GM18526 (cell line): ENCODE measurements around the gene ANKFN1.

Experiments
- POLR2A ChIP-seq: IDR thresholded peaks from 3 replicates; pipeline ENCODE4 v1.6.1; 2011; ENCODE audit not compliant: insufficient read length; ENCODE audit errors: extremely low read depth

The ANKFN1 gene

DNA sequence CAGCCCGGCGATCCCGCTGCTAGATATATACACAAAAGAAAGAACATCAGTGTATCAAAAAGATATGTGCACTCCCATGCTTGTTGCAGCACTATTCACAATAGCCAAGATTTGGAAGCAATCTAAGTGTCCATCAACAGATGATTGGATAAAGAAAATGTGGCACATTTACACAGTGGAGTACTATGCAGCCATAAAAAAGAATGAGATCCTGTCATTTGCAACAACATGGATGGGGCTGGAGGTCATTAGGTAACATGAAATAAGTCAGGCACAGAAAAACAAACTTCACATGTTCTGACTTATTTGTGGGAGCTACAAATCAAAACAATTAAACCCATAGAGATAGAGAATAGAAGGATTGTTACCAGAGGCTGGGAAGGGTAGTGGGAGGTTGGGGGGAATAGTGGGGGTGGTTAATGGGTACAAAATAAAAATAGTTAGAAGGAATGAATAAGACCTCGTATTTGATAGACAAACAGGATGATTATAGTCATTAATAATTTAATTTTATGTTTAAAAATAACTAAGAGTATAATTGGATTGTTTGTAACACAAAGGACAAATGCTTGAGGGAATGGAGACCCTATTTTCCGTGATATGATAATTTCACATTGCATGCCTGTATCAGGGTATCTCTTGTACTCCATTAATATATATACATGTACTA lies 263.5 kb downstream of the ANKFN1 start:
- no peak for TF ChIP-seq POLR2A

GRCh38 chr17:56424005-56424404 lies 270.7 kb downstream of the ANKFN1 start:
- no peak for TF ChIP-seq POLR2A

DNA sequence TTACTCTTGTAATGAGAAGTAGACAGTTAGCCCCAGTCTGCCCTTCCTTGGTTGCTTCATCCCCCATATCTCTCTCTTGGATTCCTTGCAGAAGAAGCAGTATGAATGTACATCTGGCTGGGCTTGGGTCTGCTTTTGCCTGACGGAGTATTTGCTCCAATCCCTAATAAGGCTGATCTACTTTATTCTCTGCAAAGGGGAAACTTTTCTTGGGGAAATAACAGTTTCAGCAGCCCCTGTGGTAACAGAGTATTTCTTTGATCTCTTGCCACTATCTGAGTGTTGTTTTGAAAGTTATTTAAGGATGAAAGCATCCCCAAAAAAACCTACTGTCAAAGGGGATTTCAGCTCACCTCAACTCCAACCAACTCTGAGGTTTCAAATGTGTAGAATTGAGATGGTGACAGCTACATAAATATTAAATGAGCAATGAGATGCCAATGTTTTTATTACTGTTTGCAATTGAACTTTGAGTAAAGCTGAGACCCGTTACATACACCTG lies 271.3 kb downstream of the ANKFN1 start:
- no peak for TF ChIP-seq POLR2A

DNA sequence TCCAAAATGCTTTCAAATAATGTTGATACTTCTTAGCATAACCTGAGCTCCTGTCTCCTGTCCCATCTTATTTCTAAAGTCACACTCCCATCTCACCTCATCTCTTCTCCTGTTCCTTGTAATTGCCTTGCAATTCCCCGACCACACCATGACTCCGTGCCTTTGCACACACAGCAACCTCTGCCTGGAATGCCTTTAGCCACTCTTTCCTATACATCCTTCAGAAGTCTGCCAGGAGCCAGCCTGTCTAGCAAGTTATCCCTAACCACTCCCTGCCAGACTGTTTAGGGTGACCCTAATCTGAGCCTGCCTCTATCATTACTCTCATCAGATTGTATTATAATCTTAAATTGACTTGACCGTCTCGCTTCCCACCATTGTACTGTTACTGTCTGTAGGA lies 272.2 kb downstream of the ANKFN1 start:
- no peak for TF ChIP-seq POLR2A

- no peak for TF ChIP-seq POLR2A
Observed at GRCh38 chr17:56426901-56427300, 273.6 kb downstream of the ANKFN1 start.

GRCh38 chr17:56431736-56432135 lies 278.5 kb downstream of the ANKFN1 start:
- TF ChIP-seq POLR2A: no peak

DNA sequence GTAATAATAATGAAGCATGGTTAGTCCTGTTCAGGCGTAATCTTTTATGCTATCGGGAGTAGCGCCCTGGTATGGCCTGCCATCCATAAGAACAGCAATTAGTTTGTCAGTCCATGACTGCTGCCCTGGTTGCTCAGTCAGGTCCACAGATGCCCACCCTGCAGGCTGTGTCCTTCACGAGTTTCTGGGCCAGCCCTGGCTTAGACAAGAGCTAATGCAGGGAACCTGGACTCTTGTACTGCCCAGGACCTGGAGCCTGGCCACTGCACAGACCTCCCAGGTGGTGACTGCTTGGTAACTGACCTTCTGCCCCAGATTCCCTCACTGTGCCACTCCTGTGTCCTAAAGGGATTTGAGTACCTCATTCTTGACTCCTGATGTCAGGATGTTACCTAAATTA lies 279.2 kb downstream of the ANKFN1 start:
- no peak for TF ChIP-seq POLR2A

DNA sequence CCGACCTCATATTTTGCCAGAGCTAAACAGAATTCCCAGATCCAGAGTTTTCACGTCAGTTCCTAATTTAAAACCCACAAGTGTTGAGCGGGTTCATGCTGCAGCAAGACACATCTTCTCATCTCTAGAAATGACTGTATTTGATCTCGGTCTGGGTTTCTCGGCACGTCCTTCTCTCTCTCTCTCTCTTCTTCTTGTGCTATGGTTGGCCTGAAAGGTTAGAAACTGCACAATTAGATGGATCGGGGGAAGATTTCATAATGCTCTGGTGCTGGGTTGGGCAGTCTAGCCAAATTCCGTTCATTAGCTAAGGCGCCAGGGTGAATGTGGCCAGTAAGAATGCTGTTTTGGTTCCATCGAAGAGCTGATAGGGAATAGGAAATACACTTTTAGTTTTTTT lies 281.3 kb downstream of the ANKFN1 start:
- no peak for TF ChIP-seq POLR2A

DNA sequence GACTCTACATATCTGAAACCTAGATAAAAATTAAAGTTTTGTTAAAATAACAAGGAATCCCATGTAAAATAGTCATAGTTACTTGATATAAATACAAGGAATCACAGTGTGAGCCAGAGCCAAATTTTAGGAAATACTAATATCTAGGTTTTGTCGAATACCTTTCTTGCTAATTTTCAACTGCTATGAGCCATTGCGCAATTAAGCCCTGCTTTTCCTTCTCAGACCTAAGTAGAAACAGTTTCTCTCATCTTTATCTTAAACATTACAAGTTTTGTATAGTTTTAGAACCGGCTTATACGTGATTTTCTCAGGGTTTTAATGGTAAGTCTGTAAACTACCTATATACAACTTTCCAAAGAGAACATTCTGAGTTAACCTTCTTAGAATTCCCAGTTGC lies 282.9 kb downstream of the ANKFN1 start:
- TF ChIP-seq POLR2A: no peak

- no peak for TF ChIP-seq POLR2A
Observed at GRCh38 chr17:56440419-56440818, 287.1 kb downstream of the ANKFN1 start.

- TF ChIP-seq POLR2A: no peak
Observed at GRCh38 chr17:56441308-56441707, 288.0 kb downstream of the ANKFN1 start.

GRCh38 chr17:56445692-56446411 lies 292.6 kb downstream of the ANKFN1 start:
- no peak for TF ChIP-seq POLR2A

- TF ChIP-seq POLR2A: no peak
Observed at GRCh38 chr17:56447171-56447570, 293.9 kb downstream of the ANKFN1 start.

DNA sequence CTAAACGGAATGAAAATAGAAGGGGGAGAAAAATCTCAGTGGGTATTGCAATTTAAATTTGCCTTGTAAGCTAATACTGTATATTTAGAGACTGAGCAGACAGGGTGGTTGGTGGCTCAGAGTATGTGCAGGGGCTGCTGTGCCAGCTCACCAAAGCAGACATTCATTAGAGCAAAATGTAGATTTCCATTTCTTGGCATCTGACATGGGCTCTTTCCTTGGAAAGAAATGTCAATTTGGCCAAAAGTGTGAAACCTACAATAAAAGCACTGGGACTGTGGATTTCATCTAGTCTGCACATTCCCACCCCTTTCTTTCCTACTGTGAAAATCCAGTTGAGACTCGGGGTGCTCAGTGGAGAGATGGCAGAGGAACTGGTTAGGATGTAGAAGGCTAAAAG lies 295.1 kb downstream of the ANKFN1 start:
- no peak for TF ChIP-seq POLR2A

DNA sequence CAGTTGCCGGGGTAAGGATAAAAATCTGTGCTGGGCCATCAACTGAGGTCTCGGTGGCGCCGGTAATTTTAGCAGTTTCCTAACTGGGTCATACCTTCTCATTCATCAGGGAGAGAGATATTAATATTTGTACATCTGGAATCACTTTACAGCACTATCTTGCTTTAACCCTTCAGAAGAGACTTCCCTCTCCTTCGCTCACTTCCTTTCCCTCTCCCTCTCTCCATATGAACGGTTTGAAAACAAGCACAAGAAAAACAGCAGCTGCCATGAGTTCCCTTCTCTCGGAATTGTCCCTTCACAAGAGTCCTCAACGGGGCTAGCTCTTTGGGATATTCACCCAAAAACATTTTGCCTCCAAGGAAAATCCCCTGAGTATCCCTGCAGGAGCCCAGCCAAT lies 295.9 kb downstream of the ANKFN1 start:
- no peak for TF ChIP-seq POLR2A

- TF ChIP-seq POLR2A: no peak
Observed at GRCh38 chr17:56451629-56452028, 298.4 kb downstream of the ANKFN1 start.

DNA sequence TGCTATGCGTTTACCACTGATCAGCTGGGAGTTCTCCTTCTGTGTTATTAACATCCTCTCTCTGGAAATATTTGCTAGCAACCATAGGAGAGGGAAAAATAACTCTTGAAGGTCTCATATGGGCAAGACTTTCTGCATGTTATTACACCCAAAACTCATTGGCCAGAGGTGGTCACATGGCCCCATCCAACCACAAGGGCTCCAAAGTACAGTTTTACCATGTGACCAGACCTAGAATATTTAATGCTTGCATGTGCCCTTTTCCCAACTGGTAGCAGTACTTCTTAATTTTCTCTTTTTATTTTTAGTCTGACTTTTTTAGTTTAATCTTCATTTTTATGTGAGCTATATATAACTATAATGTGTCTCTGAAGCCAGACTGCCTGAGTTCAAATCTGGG lies 299.2 kb downstream of the ANKFN1 start:
- no peak for TF ChIP-seq POLR2A
